Neural cell (in vitro differentiated cells): ENCODE results near the gene ULBP2. TPM values are rescaled to one million over a fixed set of nuclear protein-coding genes. Genes with fewer than 3 reads are reported as not detected.

Experiments used
- H2AFZ ChIP-seq: fragments of 200-600, 300-800 bp; sonication (generic), shearing (Covaris generic); 2 replicates; pipeline ENCODE4 v1.6.0; 2014; ENCODE audit warnings: low read depth, mild to moderate bottlenecking, antibody characterized with exemption, low read length, moderate library complexity
- H3F3A ChIP-seq: fragments of 200-600 bp; shearing (Covaris generic); 2 replicates; pipeline ENCODE4 v1.6.1; 2016; ENCODE audit warnings: mild to moderate bottlenecking, moderate library complexity, mixed read lengths, antibody characterized with exemption, low read length; ENCODE audit not compliant: insufficient read depth, poor library complexity, severe bottlenecking
- H3K27ac ChIP-seq: fragments of 200-600, 300-800 bp; sonication (generic), shearing (Covaris generic); 2 replicates; pipeline ENCODE4 v1.5.1; 2014; ENCODE audit warnings: mild to moderate bottlenecking, low read length, moderate library complexity
- H3K27me3 ChIP-seq: fragments of 300-800, 200-600 bp; sonication (generic), shearing (Covaris generic); 2 replicates; pipeline ENCODE4 v1.6.0; 2014; ENCODE audit warnings: mild to moderate bottlenecking, low read depth, low read length, moderate library complexity; ENCODE audit not compliant: insufficient read depth
- H3K36me3 ChIP-seq: fragments of 300-800, 200-600 bp; sonication (generic), shearing (Covaris generic); 2 replicates; pipeline ENCODE4 v1.5.1; 2014; ENCODE audit warnings: mild to moderate bottlenecking, antibody characterized with exemption, low read length, moderate library complexity; ENCODE audit not compliant: insufficient read depth
- H3K4me2 ChIP-seq: fragments of 300-800, 200-600 bp; sonication (generic), shearing (Covaris generic); 2 replicates; pipeline ENCODE4 v1.6.0; 2014; ENCODE audit warnings: mild to moderate bottlenecking, low read length
- H3K4me3 ChIP-seq: fragments of 300-800, 200-600 bp; sonication (generic), shearing (Covaris generic); 2 replicates; pipeline ENCODE4 v1.5.1; 2014; ENCODE audit warnings: mild to moderate bottlenecking, low read length, moderate library complexity
- H3K79me2 ChIP-seq: fragments of 200-600 bp; shearing (Covaris generic); replicated peaks from 2 replicates; pipeline ENCODE4 v1.6.0; 2014; ENCODE audit warnings: mild to moderate bottlenecking, low read length, moderate library complexity; ENCODE audit not compliant: insufficient read depth
- H3K9ac ChIP-seq: fragments of 300-800, 200-600 bp; sonication (generic), shearing (Covaris generic); 2 replicates; pipeline ENCODE4 v1.6.1; 2016; ENCODE audit warnings: mild to moderate bottlenecking, low read length, mixed read lengths
- H3K9me2 ChIP-seq: fragments of 200-600 bp; shearing (Covaris generic); 2 replicates; pipeline ENCODE4 v1.6.1; 2016; ENCODE audit warnings: mild to moderate bottlenecking, low read length, mixed read lengths; ENCODE audit not compliant: insufficient read depth
- H3K9me3 ChIP-seq: fragments of 200-600, 300-800 bp; sonication (generic), shearing (Covaris generic); 2 replicates; pipeline ENCODE4 v1.6.1; 2016; ENCODE audit warnings: mild to moderate bottlenecking, mixed run types, low read length, moderate library complexity, mixed read lengths
- H4K20me1 ChIP-seq: fragments of 200-600 bp; shearing (Covaris generic); 2 replicates; pipeline ENCODE4 v1.6.1; 2016; ENCODE audit warnings: mild to moderate bottlenecking, mixed run types; ENCODE audit not compliant: insufficient read depth
- CTCF ChIP-seq: fragments of 450-650 bp; IDR thresholded peaks from 2 replicates; pipeline ENCODE4 v1.5.1; 2014; ENCODE audit warnings: antibody characterized with exemption, mild to moderate bottlenecking, moderate library complexity; ENCODE audit not compliant: poor library complexity, severe bottlenecking
- EP300 ChIP-seq: fragments of 450-650 bp; conservative IDR thresholded peaks from 2 replicates; pipeline ENCODE4 v1.6.1; 2014; ENCODE audit warnings: antibody characterized with exemption, mild to moderate bottlenecking, moderate library complexity; ENCODE audit not compliant: poor library complexity, severe bottlenecking
- EZH2 ChIP-seq: fragments of 200-600, 300-800 bp; shearing (Covaris generic), sonication (generic); IDR thresholded peaks from 2 replicates; pipeline ENCODE4 v1.6.1; 2014; ENCODE audit warnings: antibody characterized with exemption, low read length, borderline replicate concordance, mild to moderate bottlenecking; ENCODE audit not compliant: insufficient read depth, poor library complexity, severe bottlenecking
- MXI1 ChIP-seq: fragments of 450-650 bp; conservative IDR thresholded peaks from 2 replicates; pipeline ENCODE4 v1.6.1; 2014; ENCODE audit warnings: antibody characterized with exemption, mild to moderate bottlenecking; ENCODE audit not compliant: poor library complexity, severe bottlenecking
- POLR2AphosphoS5 ChIP-seq: IDR thresholded peaks from 2 replicates; pipeline ENCODE4 v1.6.1; 2012
- RAD21 ChIP-seq: fragments of 450-650 bp; conservative IDR thresholded peaks from 2 replicates; pipeline ENCODE4 v1.6.1; 2014; ENCODE audit warnings: antibody characterized with exemption, mild to moderate bottlenecking, moderate library complexity
- REST ChIP-seq: IDR thresholded peaks from 2 replicates; pipeline ENCODE4 v1.6.1; 2012; ENCODE audit warnings: borderline replicate concordance
- SMC3 ChIP-seq: fragments of 450-650 bp; conservative IDR thresholded peaks from 2 replicates; pipeline ENCODE4 v1.6.1; 2014; ENCODE audit warnings: antibody characterized with exemption, mild to moderate bottlenecking, moderate library complexity; ENCODE audit not compliant: poor library complexity
- TAF1 ChIP-seq: IDR thresholded peaks from 2 replicates; pipeline ENCODE4 v1.6.1; 2012; ENCODE audit warnings: low read depth
- polyA plus RNA-seq: library from polyadenylated mRNA; depleted of rRNA; stranded (reverse); fragments of >200 nt; gene quantifications from 2 replicates; pipeline ENCODE4 v1.2.3, GENCODE V29; 2014

ULBP2 gene
- polyA plus RNA-seq, 1 donor from 2014 or later, result 1.5 TPM

- Histone ChIP-seq H4K20me1 (no peaks in the 10 kb centered on the region), H3K27ac (no peak overlapping the region), H3K4me2 (no peak overlapping the region), H3K9me3 (no peaks in the 10 kb centered on the region), H2AFZ (no peak overlapping the region), H3K27me3 (no peaks in the 10 kb centered on the region), H3K36me3 (no peaks in the 10 kb centered on the region), H3K9ac (no peak overlapping the region), H3K9me2 (no peaks in the 10 kb centered on the region), H3K79me2 (no peaks in the 10 kb centered on the region), H3F3A (no peaks in the 10 kb centered on the region), H3K4me3 (no peak overlapping the region)
- no peak for TF ChIP-seq SMC3
- no peak for TF ChIP-seq TAF1
- no peak for TF ChIP-seq RAD21
- no peak for TF ChIP-seq CTCF
- TF ChIP-seq MXI1, result no peak
- no peak for TF ChIP-seq EP300
- no peak for TF ChIP-seq POLR2AphosphoS5
- TF ChIP-seq REST, result no peak
- TF ChIP-seq EZH2, result no peak
Observed at GRCh38 chr6:149895833-149896271, 46.0 kb upstream of the ULBP2 start.

- H3K9me3 ChIP-seq, result no peaks in the 10 kb centered on the region
- H3F3A ChIP-seq, result no peaks in the 10 kb centered on the region
- no peaks in the 10 kb centered on the region for H3K79me2 ChIP-seq
- no peaks in the 10 kb centered on the region for H3K36me3 ChIP-seq
- H3K9me2 ChIP-seq, result no peaks in the 10 kb centered on the region
- no peak for TF ChIP-seq TAF1
- no peak for TF ChIP-seq EP300
- TF ChIP-seq REST, result no peak
- TF ChIP-seq POLR2AphosphoS5, result no peak
- no peak for TF ChIP-seq MXI1
- TF ChIP-seq EZH2, result no peak
- TF ChIP-seq SMC3, result no peak
- TF ChIP-seq RAD21, result no peak
- TF ChIP-seq CTCF, result no peak
- H3K27ac ChIP-seq, result no peak overlapping the region
- H3K9ac ChIP-seq, result no peak overlapping the region
- H3K27me3 ChIP-seq, result no peaks in the 10 kb centered on the region
- no peaks in the 10 kb centered on the region for H4K20me1 ChIP-seq
- no peak overlapping the region for H3K4me3 ChIP-seq
- H3K4me2 ChIP-seq, result no peak overlapping the region
- H2AFZ ChIP-seq, result no peak overlapping the region
Observed at GRCh38 chr6:149896491-149896890, 45.3 kb upstream of the ULBP2 start.
